Erythroblast (primary cell): ENCODE results near the gene PLCH2.

ENCODE experiments used
- GATA1 ChIP-seq: IDR thresholded peaks from 2 replicates; pipeline ENCODE4 v1.6.1; 2011; ENCODE audit warnings: low read depth, mild to moderate bottlenecking, control low read depth, low read length, moderate library complexity
- POLR2A ChIP-seq: IDR thresholded peaks from 2 replicates; pipeline ENCODE4 v1.6.1; 2011; ENCODE audit warnings: mild to moderate bottlenecking, low read length

- TF ChIP-seq POLR2A (no peak), GATA1 (no peak)
These were observed 10.5 kb downstream of the PLCH2 start for GRCh38 chr1:2486558-2486957.
